DND-41 (cell line): ENCODE data around the gene ADAM17.
A peak's percentile ranks its signal among the peaks of the same experiment; 100 is the strongest.

ENCODE experiments used
- ATAC-seq: fragments of 200-7000 bp; cut with Tn5 transposase; 3 replicates; pipeline ENCODE4 v1.9.1; 2021; ENCODE audit warnings: low read depth; ENCODE audit not compliant: insufficient read depth
- DNase-seq: peaks from one replicate; pipeline ENCODE4 v3.0.0-alpha.2; 2020
- H2AFZ ChIP-seq: 2 replicates; pipeline ENCODE4 v1.6.0; 2012; ENCODE audit warnings: low read depth, low read length
- H3K27ac ChIP-seq: 2 replicates; pipeline ENCODE4 v1.5.1; 2012; ENCODE audit warnings: low read length, inconsistent platforms
- H3K27me3 ChIP-seq: fragments of 200-600 bp; sonication (generic); 2 replicates; pipeline ENCODE4 v1.6.0; 2012; ENCODE audit warnings: low read length, mild to moderate bottlenecking, inconsistent platforms; ENCODE audit not compliant: insufficient read depth, poor library complexity
- H3K36me3 ChIP-seq: 2 replicates; pipeline ENCODE4 v1.5.1; 2012; ENCODE audit warnings: low read length, inconsistent platforms; ENCODE audit not compliant: insufficient read depth
- H3K4me1 ChIP-seq: 2 replicates; pipeline ENCODE4 v1.5.1; 2012; ENCODE audit warnings: mild to moderate bottlenecking, low read length; ENCODE audit not compliant: insufficient read depth
- H3K4me2 ChIP-seq: 2 replicates; pipeline ENCODE4 v1.6.0; 2012; ENCODE audit warnings: mild to moderate bottlenecking, moderate library complexity, low read length, inconsistent platforms; ENCODE audit not compliant: insufficient read depth
- H3K4me3 ChIP-seq, 2 experiments: fragments of 200-600 bp in 1 of 2; shearing (Covaris generic) in 1 of 2; 2 replicates each; pipeline ENCODE4 v1.5.1; 2012 to 2016; ENCODE audit warnings: inconsistent platforms in 2 of 2, low read length in 2 of 2, mild to moderate bottlenecking in 2 of 2, low read depth in 1 of 2, moderate library complexity in 1 of 2
- H3K79me2 ChIP-seq: 2 replicates; pipeline ENCODE4 v1.6.0; 2012; ENCODE audit warnings: low read length, inconsistent platforms; ENCODE audit not compliant: insufficient read depth
- H3K9ac ChIP-seq: 2 replicates; pipeline ENCODE4 v1.6.0; 2012; ENCODE audit warnings: low read depth, mild to moderate bottlenecking, inconsistent platforms, low read length, moderate library complexity
- H3K9me3 ChIP-seq: 2 replicates; pipeline ENCODE4 v1.5.1; 2012; ENCODE audit warnings: low read length, moderate library complexity, mild to moderate bottlenecking, inconsistent platforms; ENCODE audit not compliant: insufficient read depth, severe bottlenecking
- H4K20me1 ChIP-seq: 2 replicates; pipeline ENCODE4 v1.6.0; 2012; ENCODE audit warnings: low read length; ENCODE audit not compliant: insufficient read depth
- CTCF ChIP-seq: IDR thresholded peaks from 2 replicates; pipeline ENCODE4 v1.5.1; 2012; ENCODE audit warnings: borderline replicate concordance, low read length, moderate library complexity, mild to moderate bottlenecking; ENCODE audit not compliant: poor library complexity, severe bottlenecking; ENCODE audit errors: extremely low read depth
- EZH2 ChIP-seq: IDR thresholded peaks from 3 replicates; pipeline ENCODE4 v1.6.1; 2012; ENCODE audit warnings: borderline replicate concordance, low read depth, mild to moderate bottlenecking, moderate library complexity, low read length, inconsistent platforms; ENCODE audit not compliant: severe bottlenecking

ADAM17 gene

GRCh38 chr2:9535177-9535576 lies 20.5 kb downstream of the ADAM17 start:
- no peak overlapping the region for H3K27ac ChIP-seq
- H4K20me1 ChIP-seq = no peaks in the 10 kb centered on the region
- H3K79me2 ChIP-seq = peaks cover 19% of the 10 kb centered on the region
- H2AFZ ChIP-seq = no peak overlapping the region
- TF ChIP-seq CTCF (no peak), EZH2 (no peak)
- DNase-seq (no peak), ATAC-seq (no peak)
- peaks cover 34% of the 10 kb centered on the region for H3K36me3 ChIP-seq
- H3K4me3 ChIP-seq = no peak overlapping the region
- H3K9me3 ChIP-seq = no peaks in the 10 kb centered on the region
- H3K9ac ChIP-seq = no peak overlapping the region
- no peaks in the 10 kb centered on the region for H3K4me1 ChIP-seq
- H3K27me3 ChIP-seq = no peaks in the 10 kb centered on the region
- no peak overlapping the region for H3K4me2 ChIP-seq

GRCh38 chr2:9533663-9534062 lies 22.0 kb downstream of the ADAM17 start:
- no peak overlapping the region for H3K27ac ChIP-seq
- H2AFZ ChIP-seq = no peak overlapping the region
- peaks cover 48% of the 10 kb centered on the region for H3K36me3 ChIP-seq
- peak; percentile 44; the same call in 1 of the 3 replicates for ATAC-seq
- H3K27me3 ChIP-seq = no peaks in the 10 kb centered on the region
- H3K9me3 ChIP-seq = no peaks in the 10 kb centered on the region
- H3K79me2 ChIP-seq = peaks cover 10% of the 10 kb centered on the region
- no peak overlapping the region for H3K4me3 ChIP-seq
- no peaks in the 10 kb centered on the region for H3K4me1 ChIP-seq
- TF ChIP-seq CTCF = no peak
- TF ChIP-seq EZH2 = no peak
- no peak overlapping the region for H3K4me2 ChIP-seq
- DNase-seq = no peak
- no peaks in the 10 kb centered on the region for H4K20me1 ChIP-seq
- H3K9ac ChIP-seq = no peak overlapping the region

GRCh38 chr2:9532421-9532820 lies 23.2 kb downstream of the ADAM17 start:
- Histone ChIP-seq H3K4me1 (no peaks in the 10 kb centered on the region), H3K27ac (no peak overlapping the region), H3K9me3 (no peaks in the 10 kb centered on the region), H3K4me2 (no peak overlapping the region), H2AFZ (no peak overlapping the region), H4K20me1 (no peaks in the 10 kb centered on the region), H3K36me3 (peaks cover 59% of the 10 kb centered on the region), H3K4me3 (no peak overlapping the region), H3K27me3 (no peaks in the 10 kb centered on the region), H3K79me2 (peaks cover 10% of the 10 kb centered on the region), H3K9ac (no peak overlapping the region)
- TF ChIP-seq EZH2 (no peak), CTCF (no peak)
- ATAC-seq (no peak), DNase-seq (no peak)
